Endodermal cell (in vitro differentiated cells): ENCODE results near the gene GSTA2. TPM values are rescaled to one million over a fixed set of nuclear protein-coding genes. Genes with fewer than 3 reads are reported as not detected.
A peak's percentile ranks its signal among the peaks of the same experiment; 100 is the strongest.
"Not testable (repeated sequence)": the region's sequence is repeated elsewhere in the genome, so short reads cannot be mapped to it uniquely, and the experiment has no call there.

Experiments
- DNase-seq: peaks from one replicate; pipeline ENCODE4 v3.0.0-alpha.2; 2017
- H3K27ac ChIP-seq: 2 replicates; pipeline ENCODE4 v1.5.1; 2013; ENCODE audit warnings: mild to moderate bottlenecking, low read depth, low read length, moderate library complexity
- H3K27me3 ChIP-seq: 2 replicates; pipeline ENCODE4 v1.6.1; 2013; ENCODE audit warnings: mild to moderate bottlenecking, low read length, moderate library complexity; ENCODE audit not compliant: insufficient read depth, control insufficient read depth, poor library complexity, severe bottlenecking
- H3K36me3 ChIP-seq: 2 replicates; pipeline ENCODE4 v1.7.0; 2013; ENCODE audit warnings: mild to moderate bottlenecking, low read length, moderate library complexity; ENCODE audit not compliant: control insufficient read depth, insufficient read depth
- H3K4me1 ChIP-seq: one replicate; pipeline ENCODE4 v1.7.0; 2013; ENCODE audit warnings: low read length; ENCODE audit not compliant: control insufficient read depth, insufficient read depth
- H3K4me3 ChIP-seq: 2 replicates; pipeline ENCODE4 v1.5.1; 2013; ENCODE audit warnings: mild to moderate bottlenecking, low read length, moderate library complexity
- H3K9ac ChIP-seq: 2 replicates; pipeline ENCODE4 v1.6.1; 2013; ENCODE audit warnings: mild to moderate bottlenecking, low read length, moderate library complexity; ENCODE audit not compliant: poor library complexity, severe bottlenecking; ENCODE audit errors: extremely low read depth
- H3K9me3 ChIP-seq: 2 replicates; pipeline ENCODE4 v1.6.1; 2013; ENCODE audit warnings: mild to moderate bottlenecking, low read length, moderate library complexity; ENCODE audit not compliant: control insufficient read depth
- H3K27ac Mint-ChIP-seq: 2 replicates; pipeline ENCODE4 v1.8.0; 2020; ENCODE audit warnings: mixed read lengths
- H3K27me3 Mint-ChIP-seq: 2 replicates; pipeline ENCODE4 v1.8.0; 2021; ENCODE audit warnings: mild to moderate bottlenecking, mixed read lengths; ENCODE audit not compliant: insufficient read depth
- H3K36me3 Mint-ChIP-seq: 2 replicates; pipeline ENCODE4 v1.8.0; 2020; ENCODE audit warnings: low read depth, mixed read lengths
- H3K4me1 Mint-ChIP-seq: 2 replicates; pipeline ENCODE4 v1.8.0; 2020; ENCODE audit warnings: mixed read lengths
- H3K4me3 Mint-ChIP-seq: 2 replicates; pipeline ENCODE4 v1.8.0; 2020; ENCODE audit warnings: mild to moderate bottlenecking, moderate library complexity, mixed read lengths
- H3K9me3 Mint-ChIP-seq: 2 replicates; pipeline ENCODE4 v1.8.0; 2020; ENCODE audit warnings: mild to moderate bottlenecking, mixed read lengths
- WGBS, 2 experiments: methylation state at CpG; one replicate each; pipeline versions ENCODE4 v1.1.5 to v1.1.7; 2013; ENCODE audit warnings: missing lambda C conversion rate in 2 of 2, mixed read lengths in 1 of 2; ENCODE audit not compliant: insufficient coverage in 1 of 2, insufficient read length in 1 of 2; 5-methylcytosine and 5-hydroxymethylcytosine counted together
- long read RNA-seq, 4 experiments: library from polyadenylated mRNA in 2 of 4; library from RNA in 1 of 4; library from capped mRNA in 1 of 4; stranded (forward) in 3 of 4; unstranded in 1 of 4; transcript quantifications; one replicate each; pipeline ENCODE4 v2.0.0, GENCODE V29; 2020 to 2021; ENCODE audit warnings: inconsistent platforms in 1 of 4
- polyA plus RNA-seq, 2 experiments: library from polyadenylated mRNA; stranded (reverse); fragments of 50-300 nt; gene quantifications; one replicate each; pipeline ENCODE4 v1.2.3, GENCODE V29; 2013
- total RNA-seq, 2 donors: library from RNA; stranded (reverse); fragmentation: NEBNext Ultra II Directional in 1 of 2; extraction: Animal tissue kit (Norgen Biotek cat#: 25700) in 1 of 2; gene quantifications; 2 replicates in 1 of 2; 3 replicates in 1 of 2; pipeline ENCODE4 v1.2.1, GENCODE V29; 2021
- TF ChIP-seq, protein P1 (sequence below): fragments of 200-600 bp; sonication (generic); conservative IDR thresholded peaks from 2 replicates; pipeline ENCODE4 v1.5.0; 2021; ENCODE audit warnings: antibody characterized with exemption, mild to moderate bottlenecking

Gene GSTA2
- total RNA-seq = 1 to 10 TPM; 1.6 to 5.0 TPM
- polyA plus RNA-seq (2013, experiment 1 of 2) = 1.8 TPM
- 0.79 TPM for polyA plus RNA-seq (2013, experiment 2 of 2)
- long read RNA-seq, experiment 1, partial matches to known transcripts = 1 of 4 reads
- long read RNA-seq, experiment 1, other reads (novel, unspliced or antisense) = 0 of 4 reads
- long read RNA-seq, experiment 2, partial matches to known transcripts = 1 of 3 reads
- long read RNA-seq, experiment 2, other reads (novel, unspliced or antisense) = 0 of 3 reads
- long read RNA-seq, experiment 3, partial matches to known transcripts = 1 of 3 reads
- long read RNA-seq, experiment 3, other reads (novel, unspliced or antisense) = 0 of 3 reads
- long read RNA-seq, experiment 4, transcript GSTA2-201 (7 exons, 1,313 nt) = major isoform, 8 of 9 reads
- long read RNA-seq, experiment 4, partial matches to known transcripts = 0 of 9 reads
- long read RNA-seq, experiment 4, other reads (novel, unspliced or antisense) = 1 of 9 reads

DNA sequence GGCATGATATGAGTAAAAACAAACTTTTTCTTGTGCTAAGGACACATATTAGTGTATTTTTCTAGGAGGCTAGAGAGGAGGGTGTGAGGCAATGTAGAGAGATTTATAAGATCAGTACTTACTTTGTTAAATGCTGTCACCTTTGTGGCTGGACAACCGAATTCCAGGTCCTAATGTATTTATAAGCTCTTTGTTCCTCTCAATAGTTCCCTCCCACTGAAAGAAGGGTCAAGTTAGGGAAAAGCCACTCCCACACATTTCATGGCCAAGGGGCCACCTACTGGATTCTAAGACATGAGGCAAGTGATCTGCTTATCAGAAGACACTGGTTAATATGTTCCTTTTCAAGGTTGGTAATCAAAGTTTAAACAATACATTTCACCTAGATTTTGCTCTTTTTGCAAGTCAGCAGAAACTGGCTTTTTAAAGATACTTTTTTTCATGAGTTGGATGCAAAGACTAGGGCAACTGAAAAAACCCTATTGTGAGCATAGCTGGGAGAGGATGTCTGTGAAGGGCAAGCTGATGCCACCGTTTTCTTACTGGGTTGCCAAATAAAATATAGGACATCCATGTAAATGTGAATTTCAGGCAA lies at the start of gene GSTA2:
Gene GSTA2, minus strand, starts transcription at position 154 of the 595 bp plus-strand sequence. CDS start 5,528 bp downstream, outside the sequence.
- H3K27me3 ChIP-seq, H3K27me3 Mint-ChIP-seq, H3K9me3 ChIP-seq, H3K36me3 Mint-ChIP-seq, H3K4me3 ChIP-seq, H3K9me3 Mint-ChIP-seq, H3K9ac ChIP-seq, H3K27ac ChIP-seq, H3K4me1 ChIP-seq, H3K4me3 Mint-ChIP-seq, H3K36me3 ChIP-seq: not testable (repeated sequence)
- TF ChIP-seq, protein P1, sequence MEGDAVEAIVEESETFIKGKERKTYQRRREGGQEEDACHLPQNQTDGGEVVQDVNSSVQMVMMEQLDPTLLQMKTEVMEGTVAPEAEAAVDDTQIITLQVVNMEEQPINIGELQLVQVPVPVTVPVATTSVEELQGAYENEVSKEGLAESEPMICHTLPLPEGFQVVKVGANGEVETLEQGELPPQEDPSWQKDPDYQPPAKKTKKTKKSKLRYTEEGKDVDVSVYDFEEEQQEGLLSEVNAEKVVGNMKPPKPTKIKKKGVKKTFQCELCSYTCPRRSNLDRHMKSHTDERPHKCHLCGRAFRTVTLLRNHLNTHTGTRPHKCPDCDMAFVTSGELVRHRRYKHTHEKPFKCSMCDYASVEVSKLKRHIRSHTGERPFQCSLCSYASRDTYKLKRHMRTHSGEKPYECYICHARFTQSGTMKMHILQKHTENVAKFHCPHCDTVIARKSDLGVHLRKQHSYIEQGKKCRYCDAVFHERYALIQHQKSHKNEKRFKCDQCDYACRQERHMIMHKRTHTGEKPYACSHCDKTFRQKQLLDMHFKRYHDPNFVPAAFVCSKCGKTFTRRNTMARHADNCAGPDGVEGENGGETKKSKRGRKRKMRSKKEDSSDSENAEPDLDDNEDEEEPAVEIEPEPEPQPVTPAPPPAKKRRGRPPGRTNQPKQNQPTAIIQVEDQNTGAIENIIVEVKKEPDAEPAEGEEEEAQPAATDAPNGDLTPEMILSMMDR = peak; percentile 60
- H3K4me1 Mint-ChIP-seq = peaks cover 42% of the 10 kb centered on the region
- WGBS, 2 experiments = 69% methylated on average over 1 of the region's 2 CpGs; no CpG with 5 or more reads in 1 of the 2 experiments
- peak; percentile 54 for DNase-seq
- H3K27ac Mint-ChIP-seq = peak within 1 kb of the TSS; percentile 3

DNA sequence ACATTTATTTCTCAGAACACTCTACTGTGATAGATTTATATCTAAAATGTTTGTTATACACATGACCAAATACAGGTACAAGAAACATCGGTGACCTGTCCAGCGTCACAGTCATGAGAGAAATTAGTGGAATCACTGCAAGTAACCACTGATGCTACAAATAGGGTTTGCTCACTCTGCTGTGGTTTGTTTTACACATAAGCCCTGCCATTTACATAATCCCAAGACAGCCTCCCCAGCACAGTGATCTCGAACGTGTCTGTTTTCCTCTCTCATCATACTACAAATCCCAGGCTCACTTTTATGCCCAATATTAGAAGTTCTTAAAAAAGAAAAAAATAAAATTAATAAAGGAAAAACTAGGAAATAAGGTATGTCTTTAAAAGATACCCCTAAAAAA lies 46.5 kb upstream of the GSTA2 start:
- not testable (repeated sequence) for H3K36me3 ChIP-seq, DNase-seq

DNA sequence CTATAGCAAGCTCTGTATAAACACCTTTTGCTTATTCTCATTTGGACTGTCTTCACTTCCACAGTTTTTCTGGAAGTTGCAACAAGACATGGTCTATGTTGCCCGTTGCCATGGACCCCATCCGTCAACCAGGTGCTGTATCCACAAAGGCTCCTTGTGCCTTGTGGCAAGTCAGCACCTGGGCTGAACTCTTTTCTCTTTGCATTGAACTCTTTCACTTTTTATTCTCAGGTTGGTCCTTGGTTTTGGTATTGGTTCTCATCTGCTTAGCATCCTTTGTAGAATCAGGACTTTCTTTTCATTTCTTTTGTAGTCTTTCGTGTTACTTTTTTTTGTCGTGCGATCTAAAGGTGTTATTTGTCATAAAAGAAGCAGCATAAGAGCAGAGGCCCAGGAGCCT lies 45.4 kb upstream of the GSTA2 start:
- Histone ChIP-seq H3K9me3 (no peaks in the 10 kb centered on the region), H3K4me3 (no peak overlapping the region), H3K36me3 (no peaks in the 10 kb centered on the region), H3K4me1 (no peaks in the 10 kb centered on the region), H3K9ac (no peak overlapping the region), H3K27me3 (no peaks in the 10 kb centered on the region), H3K27ac (no peak overlapping the region)
- 81 to 97% methylated on average over 2 to 5 of the region's 5 CpGs for WGBS, 2 experiments
- TF ChIP-seq, protein P1 = no peak
- Mint-ChIP-seq H3K4me3 (no peak overlapping the region), H3K27me3 (peaks cover 3% of the 10 kb centered on the region), H3K27ac (no peak overlapping the region), H3K9me3 (no peaks in the 10 kb centered on the region), H3K4me1 (peaks cover 23% of the 10 kb centered on the region), H3K36me3 (no peaks in the 10 kb centered on the region)
- DNase-seq = no peak

More for the DNA sequence above, 46.5 kb upstream of the GSTA2 start:
- not testable (repeated sequence) for H3K27ac ChIP-seq, H3K9me3 Mint-ChIP-seq, H3K4me3 ChIP-seq, H3K27me3 ChIP-seq, H3K9ac ChIP-seq, H3K9me3 ChIP-seq, H3K27me3 Mint-ChIP-seq, H3K4me3 Mint-ChIP-seq, H3K36me3 Mint-ChIP-seq, H3K27ac Mint-ChIP-seq, H3K4me1 ChIP-seq
- peaks cover 14% of the 10 kb centered on the region for H3K4me1 Mint-ChIP-seq
- 94% methylated on average over 2 of the region's 4 CpGs; no CpG with 5 or more reads in 1 of the 2 experiments for WGBS, 2 experiments
